GM23338 (cell line): ENCODE data around the gene STARD13. TPM values are rescaled to one million over a fixed set of nuclear protein-coding genes. Genes with fewer than 3 reads are reported as not detected.

Source experiments
- ATAC-seq: fragments of 200-7000 bp; cut with Tn5 transposase; 3 replicates; pipeline ENCODE4 v1.9.1; 2020
- DNase-seq: peaks from one replicate; pipeline ENCODE4 v3.0.0-alpha.2; 2015; ENCODE audit warnings: low spot score
- H2AFZ ChIP-seq: fragments of 200-600 bp; sonication (generic); 2 replicates; pipeline ENCODE4 v1.8.0; 2016; ENCODE audit warnings: antibody characterized with exemption, mild to moderate bottlenecking, moderate library complexity
- H3F3A ChIP-seq: fragments of 200-600 bp; sonication (generic); replicated peaks from 2 replicates; pipeline ENCODE4 v1.8.0; 2017; ENCODE audit warnings: antibody characterized with exemption, mixed run types, low read depth
- H3K27ac ChIP-seq: fragments of 200-600 bp; sonication (generic); 2 replicates; pipeline ENCODE4 v1.6.1; 2016; ENCODE audit warnings: low read depth
- H3K27me3 ChIP-seq: fragments of 200-600 bp; sonication (generic); 2 replicates; pipeline ENCODE4 v1.8.0; 2016; ENCODE audit warnings: mild to moderate bottlenecking, mixed run types, moderate library complexity; ENCODE audit not compliant: insufficient read depth
- H3K36me3 ChIP-seq: fragments of 200-600 bp; sonication (generic); 2 replicates; pipeline ENCODE4 v1.8.0; 2016; ENCODE audit warnings: mild to moderate bottlenecking; ENCODE audit not compliant: insufficient read depth
- H3K4me1 ChIP-seq: fragments of 200-600 bp; sonication (generic); 2 replicates; pipeline ENCODE4 v1.8.0; 2016; ENCODE audit warnings: mild to moderate bottlenecking, moderate library complexity; ENCODE audit not compliant: insufficient read depth
- H3K4me2 ChIP-seq: fragments of 200-600 bp; sonication (generic); 2 replicates; pipeline ENCODE4 v1.7.1; 2017; ENCODE audit warnings: mixed run types
- H3K4me3 ChIP-seq: fragments of 200-600 bp; sonication (generic); 2 replicates; pipeline ENCODE4 v1.6.1; 2016; ENCODE audit warnings: mixed run types
- H3K79me2 ChIP-seq: fragments of 200-600 bp; sonication (generic); replicated peaks from 2 replicates; pipeline ENCODE4 v1.8.0; 2017; ENCODE audit warnings: mild to moderate bottlenecking; ENCODE audit not compliant: insufficient read depth
- H3K9me2 ChIP-seq: fragments of 200-600 bp; sonication (generic); 2 replicates; pipeline ENCODE4 v1.8.0; 2017; ENCODE audit not compliant: insufficient read depth
- H4K20me1 ChIP-seq: fragments of 200-600 bp; sonication (generic); replicated peaks from 2 replicates; pipeline ENCODE4 v1.8.0; 2017; ENCODE audit warnings: mild to moderate bottlenecking; ENCODE audit not compliant: insufficient read depth
- H3K27ac Mint-ChIP-seq: 2 replicates; pipeline ENCODE4 v1.8.0; 2020; ENCODE audit warnings: inconsistent platforms, mild to moderate bottlenecking, moderate library complexity, mixed read lengths
- H3K27me3 Mint-ChIP-seq: 3 replicates; pipeline ENCODE4 v1.8.0; 2022; ENCODE audit warnings: low read depth, mild to moderate bottlenecking, moderate library complexity, mixed read lengths, inconsistent platforms; ENCODE audit not compliant: insufficient read depth, poor library complexity
- H3K36me3 Mint-ChIP-seq: 3 replicates; pipeline ENCODE4 v1.8.0; 2021; ENCODE audit warnings: low read depth, mild to moderate bottlenecking, inconsistent platforms, moderate library complexity, mixed read lengths
- H3K4me1 Mint-ChIP-seq: 3 replicates; pipeline ENCODE4 v1.8.0; 2020; ENCODE audit warnings: mild to moderate bottlenecking, inconsistent platforms, mixed read lengths
- H3K4me3 Mint-ChIP-seq: 3 replicates; pipeline ENCODE4 v1.8.0; 2021; ENCODE audit warnings: moderate library complexity, mild to moderate bottlenecking, inconsistent platforms, mixed read lengths
- H3K9me3 Mint-ChIP-seq: 3 replicates; pipeline ENCODE4 v1.8.0; 2020; ENCODE audit warnings: moderate library complexity, mild to moderate bottlenecking, inconsistent platforms, mixed read lengths
- CREB1 ChIP-seq: fragments of 250-450 bp; sonication (Bioruptor Pico); IDR thresholded peaks from 2 replicates; pipeline ENCODE4 v1.5.0; 2020; ENCODE audit warnings: low read depth, mild to moderate bottlenecking, moderate library complexity
- CTCF ChIP-seq, 2 experiments: fragments of 200-600 bp in 1 of 2; sonication (generic) in 1 of 2; conservative IDR thresholded peaks; 2 replicates each; pipeline versions ENCODE4 v1.5.1 to v1.6.1; 2016 to 2017; ENCODE audit warnings: antibody characterized with exemption in 2 of 2, low read depth in 2 of 2, mild to moderate bottlenecking in 2 of 2, moderate library complexity in 1 of 2
- EZH2 ChIP-seq: fragments of 200-600 bp; sonication (generic); IDR thresholded peaks from one replicate; pipeline ENCODE4 v1.8.0; 2017; ENCODE audit warnings: antibody characterized with exemption, mild to moderate bottlenecking, low read depth; ENCODE audit not compliant: unreplicated experiment
- EZH2phosphoT487 ChIP-seq: fragments of 200-600 bp; sonication (generic); IDR thresholded peaks from one replicate; pipeline ENCODE4 v1.8.1; 2018; ENCODE audit warnings: antibody characterized with exemption; ENCODE audit not compliant: unreplicated experiment
- JUNB ChIP-seq: IDR thresholded peaks from one replicate; pipeline ENCODE4 v1.6.1; 2016; ENCODE audit warnings: antibody characterized with exemption; ENCODE audit not compliant: unreplicated experiment
- NANOG ChIP-seq: IDR thresholded peaks from 2 replicates; pipeline ENCODE4 v1.6.1; 2016; ENCODE audit warnings: antibody characterized with exemption, borderline replicate concordance
- POLR2AphosphoS5 ChIP-seq: IDR thresholded peaks from 2 replicates; pipeline ENCODE4 v1.6.1; 2016; ENCODE audit warnings: antibody characterized with exemption, low read depth
- REST ChIP-seq: IDR thresholded peaks from one replicate; pipeline ENCODE4 v1.6.1; 2018; ENCODE audit warnings: antibody characterized with exemption; ENCODE audit not compliant: unreplicated experiment
- STAT1 ChIP-seq: IDR thresholded peaks from one replicate; pipeline ENCODE4 v1.6.1; 2016; ENCODE audit warnings: antibody characterized with exemption; ENCODE audit not compliant: unreplicated experiment
- ZNF114 ChIP-seq: fragments of 250-450 bp; sonication (Bioruptor Pico); IDR thresholded peaks from 2 replicates; pipeline ENCODE4 v1.5.0; 2020; ENCODE audit warnings: mild to moderate bottlenecking, moderate library complexity
- ZNF331 ChIP-seq: fragments of 250-450 bp; sonication (Bioruptor Pico); IDR thresholded peaks from 2 replicates; pipeline ENCODE4 v1.5.0; 2020; ENCODE audit warnings: low read depth, mild to moderate bottlenecking, moderate library complexity
- ZNF462 ChIP-seq: fragments of 250-450 bp; sonication (Bioruptor Pico); IDR thresholded peaks from 2 replicates; pipeline ENCODE4 v1.5.0; 2020; ENCODE audit warnings: mild to moderate bottlenecking, moderate library complexity
- polyA plus RNA-seq: library from polyadenylated mRNA; unstranded; fragments of >200 nt; fragmentation: Nextera tagmentation; extraction: Ambion mirVana; gene quantifications from 2 replicates; pipeline ENCODE4 v1.2.1, GENCODE V29; 2016
- total RNA-seq: library from RNA; depleted of rRNA; stranded (reverse); fragments of >200 nt; shearing (Covaris generic); gene quantifications from 2 replicates; pipeline ENCODE4 v1.2.3, GENCODE V29; 2014
- TF ChIP-seq, protein P1 (sequence below): IDR thresholded peaks from 2 replicates; pipeline ENCODE4 v1.6.1; 2016; ENCODE audit warnings: antibody characterized with exemption

Gene STARD13
- total and polyA plus RNA-seq, 2 experiments from 2014 or later, result 3.2 to 5.2 TPM

GRCh38 chr13:33199289-33199850, 86.2 kb downstream of the STARD13 start:
- no peak overlapping the region for H3K4me3 ChIP-seq
- H3F3A ChIP-seq, result no peaks in the 10 kb centered on the region
- ATAC-seq (no peak), DNase-seq (no peak)
- Mint-ChIP-seq H3K36me3 (no peaks in the 10 kb centered on the region), H3K27ac (no peak overlapping the region), H3K4me3 (no peak overlapping the region), H3K27me3 (peaks cover 2% of the 10 kb centered on the region), H3K9me3 (no peaks in the 10 kb centered on the region; the same call in 2 of the 3 replicates), H3K4me1 (peaks cover 10% of the 10 kb centered on the region)
- H3K79me2 ChIP-seq, result no peaks in the 10 kb centered on the region
- H3K4me1 ChIP-seq, result no peaks in the 10 kb centered on the region
- no peak overlapping the region for H3K27ac ChIP-seq
- H3K27me3 ChIP-seq, result no peaks in the 10 kb centered on the region
- no peaks in the 10 kb centered on the region for H3K36me3 ChIP-seq
- H2AFZ ChIP-seq, result no peak overlapping the region
- H3K4me2 ChIP-seq, result no peak overlapping the region
- H3K9me2 ChIP-seq, result peaks cover 5% of the 10 kb centered on the region; the same call in 1 of the 2 replicates
- H4K20me1 ChIP-seq, result no peaks in the 10 kb centered on the region
- TF ChIP-seq EZH2, result no peak
- no peak for TF ChIP-seq ZNF114
- TF ChIP-seq EZH2phosphoT487, result no peak
- TF ChIP-seq POLR2AphosphoS5, result no peak
- TF ChIP-seq ZNF462, result no peak
- TF ChIP-seq STAT1, result no peak
- TF ChIP-seq CREB1 (CRISPR knock-in tag), result no peak
- TF ChIP-seq REST, result no peak
- TF ChIP-seq CTCF (conservative IDR thresholded peaks at IDR 0.05; ENCODE audit: low read depth in 2 of 2), result no peak
- no peak for TF ChIP-seq NANOG
- TF ChIP-seq ZNF331 (CRISPR knock-in tag), result no peak
- no peak for TF ChIP-seq JUNB
- TF ChIP-seq, protein P1, sequence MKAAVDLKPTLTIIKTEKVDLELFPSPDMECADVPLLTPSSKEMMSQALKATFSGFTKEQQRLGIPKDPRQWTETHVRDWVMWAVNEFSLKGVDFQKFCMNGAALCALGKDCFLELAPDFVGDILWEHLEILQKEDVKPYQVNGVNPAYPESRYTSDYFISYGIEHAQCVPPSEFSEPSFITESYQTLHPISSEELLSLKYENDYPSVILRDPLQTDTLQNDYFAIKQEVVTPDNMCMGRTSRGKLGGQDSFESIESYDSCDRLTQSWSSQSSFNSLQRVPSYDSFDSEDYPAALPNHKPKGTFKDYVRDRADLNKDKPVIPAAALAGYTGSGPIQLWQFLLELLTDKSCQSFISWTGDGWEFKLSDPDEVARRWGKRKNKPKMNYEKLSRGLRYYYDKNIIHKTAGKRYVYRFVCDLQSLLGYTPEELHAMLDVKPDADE, result no peak
